HuH-7.5 (cell line): Measurements from ENCODE around the gene ZDHHC11B.
"Not testable (repeated sequence)": the region's sequence is repeated elsewhere in the genome, so short reads cannot be mapped to it uniquely, and the experiment has no call there.

Experiments used
- DNase-seq: peaks from one replicate; pipeline ENCODE4 v3.0.0; 2011; ENCODE audit warnings: low spot score

ZDHHC11B gene

GRCh38 chr5:752532-753115, 31.9 kb downstream of the ZDHHC11B start:
- DNase-seq, result not testable (repeated sequence)

DNA sequence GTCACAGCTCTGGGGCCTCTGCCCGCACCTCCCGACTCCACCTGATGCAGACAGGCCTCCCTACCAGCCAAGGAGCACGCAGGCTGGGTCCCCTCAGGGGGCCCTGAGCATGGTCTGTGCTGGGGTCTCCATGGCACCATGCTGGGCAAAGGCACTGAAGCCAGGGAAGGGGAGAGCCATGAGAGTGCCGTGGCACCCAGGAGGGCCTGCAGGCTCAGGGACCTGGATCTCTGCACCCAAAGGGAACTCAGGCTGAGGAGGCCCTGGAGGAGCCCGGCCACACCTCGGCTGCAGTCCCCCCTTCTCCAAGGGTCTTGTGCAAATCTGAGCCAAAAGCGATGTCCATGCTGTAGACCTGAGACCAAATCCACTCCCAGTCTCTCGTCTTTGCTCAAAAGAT, 32.5 kb downstream of the ZDHHC11B start:
- DNase-seq, result not testable (repeated sequence)

DNA sequence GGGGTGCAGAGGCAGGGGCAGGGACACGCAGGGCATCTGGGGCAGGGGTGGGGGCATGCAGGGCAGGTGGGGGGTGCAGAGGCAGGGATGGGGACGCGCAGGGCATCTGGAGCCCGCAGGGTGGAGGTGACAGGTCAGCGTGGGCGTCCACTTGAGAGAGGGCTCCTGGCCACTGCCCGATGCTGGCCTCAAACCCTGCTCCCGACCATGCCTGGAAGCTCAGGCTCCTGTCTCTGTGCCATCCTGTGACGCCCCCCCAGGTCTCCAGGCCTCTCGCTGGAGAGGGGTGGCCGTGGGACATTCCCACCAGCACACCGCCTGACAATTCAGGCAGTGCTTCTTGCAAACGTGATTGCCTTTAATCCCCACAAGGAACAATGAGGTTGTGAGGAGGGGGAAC, 33.0 kb downstream of the ZDHHC11B start:
- DNase-seq, result no peak

DNA sequence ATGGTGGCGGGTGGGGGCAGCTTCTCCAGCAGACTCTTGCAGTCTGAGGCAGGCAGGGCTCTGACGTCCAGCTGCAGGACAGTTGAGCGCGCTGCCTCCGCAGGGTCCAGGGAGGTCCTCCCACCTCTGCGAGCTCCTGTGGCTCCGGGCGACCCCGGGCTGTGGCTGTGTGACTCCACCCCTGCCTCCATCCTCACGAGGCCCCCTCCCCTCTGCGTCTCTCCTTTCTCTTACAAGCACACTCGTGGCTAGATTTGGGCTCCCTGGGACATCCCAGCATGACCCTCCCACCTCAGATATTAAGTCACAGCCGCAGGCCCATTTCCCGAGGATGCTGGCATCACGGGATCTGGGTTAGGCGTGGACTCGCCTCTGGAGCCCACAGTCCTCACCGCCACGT, 34.3 kb downstream of the ZDHHC11B start:
- not testable (repeated sequence) for DNase-seq

- no peak for DNase-seq
These were observed 35.3 kb downstream of the ZDHHC11B start for GRCh38 chr5:749101-749670.

DNA sequence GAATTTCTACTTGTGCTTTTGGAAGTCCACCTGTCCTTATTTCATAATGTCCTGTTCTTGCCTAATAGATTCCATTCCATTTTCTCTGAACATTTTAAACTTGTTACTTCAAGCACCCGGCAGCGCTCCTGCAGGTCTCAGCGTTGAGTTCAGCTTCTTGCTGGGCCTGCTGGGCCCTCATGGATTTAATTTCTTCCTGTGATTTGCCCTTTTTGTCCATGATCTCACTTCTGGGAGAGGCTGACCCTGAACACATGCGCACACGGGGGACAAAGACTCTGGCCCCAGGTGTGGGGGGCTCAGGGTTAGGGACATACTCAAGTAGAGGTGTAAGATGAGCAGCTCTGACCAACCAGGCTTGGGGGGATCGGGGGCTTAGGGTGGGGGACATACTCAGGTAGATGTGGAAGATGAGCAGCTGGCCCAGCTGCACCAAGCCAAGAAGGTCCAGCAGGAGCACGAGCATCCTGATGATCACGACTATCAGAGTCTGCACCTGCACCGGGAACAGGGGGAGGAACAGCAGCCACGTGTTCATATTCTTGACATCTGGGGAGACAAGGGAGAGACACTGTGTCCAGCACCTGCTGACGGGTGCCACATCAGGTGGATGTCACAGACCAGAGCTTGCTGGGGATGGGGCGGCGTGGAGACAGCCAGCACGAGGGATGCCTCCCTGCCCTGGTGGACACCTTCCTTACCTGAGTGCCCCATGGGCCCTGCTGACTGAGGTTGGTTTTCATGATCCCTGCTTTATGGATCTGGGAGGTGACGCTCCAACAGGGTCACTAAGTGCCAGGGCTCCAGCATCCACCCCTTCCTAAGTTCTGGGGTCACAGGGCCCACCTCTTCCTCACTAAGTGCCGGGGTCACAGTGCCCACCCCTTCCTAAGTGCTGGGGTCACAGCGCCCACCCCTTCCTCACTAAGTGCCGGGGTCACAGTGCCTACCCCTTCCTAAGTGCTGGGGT, 36.2 kb downstream of the ZDHHC11B start:
- not testable (repeated sequence) for DNase-seq

DNA sequence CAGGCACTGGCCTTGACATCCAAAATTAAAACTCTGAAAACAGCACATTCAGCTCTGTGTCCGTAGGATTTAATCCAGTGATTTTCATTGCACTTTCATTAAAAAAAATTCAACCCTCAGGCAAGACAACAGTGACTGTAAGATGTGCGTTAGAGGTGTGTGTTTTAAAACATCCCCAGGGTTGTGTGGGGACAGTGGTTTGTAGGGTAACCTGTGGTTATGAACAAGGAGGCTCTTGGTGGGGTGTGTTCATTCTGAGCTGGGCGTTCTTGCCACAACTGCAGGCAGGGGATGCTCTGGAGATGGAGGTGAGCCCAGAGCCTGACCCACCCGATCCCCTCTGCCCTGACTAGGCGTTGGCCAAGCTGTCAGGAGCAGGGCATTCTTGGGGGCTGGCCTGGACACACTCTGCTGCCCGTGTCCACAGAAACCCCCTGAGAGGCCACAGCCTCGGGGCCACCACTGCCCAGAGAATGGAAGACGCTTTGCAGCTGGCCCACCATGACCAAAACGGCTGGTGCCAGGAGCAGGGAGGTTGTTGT, 37.2 kb downstream of the ZDHHC11B start:
- not testable (repeated sequence) for DNase-seq

GRCh38 chr5:746258-746761, 38.2 kb downstream of the ZDHHC11B start:
- no peak for DNase-seq

DNA sequence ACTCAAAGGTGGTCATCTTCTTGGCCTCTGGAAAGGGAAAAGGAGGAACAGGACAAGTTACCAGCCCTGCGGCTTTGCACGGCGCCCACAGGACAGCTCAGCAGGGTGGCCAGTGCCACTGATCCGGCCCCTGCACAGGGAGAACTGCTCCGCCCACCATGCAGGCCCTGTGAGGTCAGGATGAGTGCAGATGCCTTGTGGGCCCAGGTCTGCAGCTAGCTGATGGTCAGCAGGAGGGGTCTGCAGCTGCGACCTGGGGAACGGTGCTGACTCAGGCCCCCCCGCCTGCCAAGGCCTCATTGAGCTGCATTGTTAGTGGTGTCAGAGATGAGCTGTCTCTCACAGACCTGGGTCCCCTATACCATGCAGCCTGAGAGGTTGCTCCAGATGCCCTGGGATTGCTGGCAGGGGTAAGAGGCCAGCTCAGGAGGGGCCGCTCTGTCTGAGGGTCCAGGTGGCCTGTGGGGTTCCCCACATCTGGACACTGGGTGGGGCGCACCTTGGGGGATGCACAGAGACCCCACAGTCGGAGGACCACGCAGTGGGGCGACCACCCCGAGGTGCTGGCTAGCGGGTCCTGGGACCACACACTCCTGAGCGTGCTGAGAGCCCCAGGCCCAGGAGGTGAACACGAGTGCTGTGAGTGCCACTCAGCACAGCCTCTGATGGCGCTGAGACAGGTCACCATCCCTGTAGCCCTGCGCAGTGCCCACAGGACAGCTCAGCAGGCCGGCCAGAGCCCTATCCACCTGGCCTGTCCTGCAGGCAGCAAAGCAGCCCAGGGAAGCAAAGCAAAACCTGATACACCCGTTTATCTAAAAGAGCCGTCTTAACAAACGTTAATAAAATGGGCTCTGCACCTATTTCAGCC, 39.0 kb downstream of the ZDHHC11B start:
- DNase-seq, result not testable (repeated sequence)

DNA sequence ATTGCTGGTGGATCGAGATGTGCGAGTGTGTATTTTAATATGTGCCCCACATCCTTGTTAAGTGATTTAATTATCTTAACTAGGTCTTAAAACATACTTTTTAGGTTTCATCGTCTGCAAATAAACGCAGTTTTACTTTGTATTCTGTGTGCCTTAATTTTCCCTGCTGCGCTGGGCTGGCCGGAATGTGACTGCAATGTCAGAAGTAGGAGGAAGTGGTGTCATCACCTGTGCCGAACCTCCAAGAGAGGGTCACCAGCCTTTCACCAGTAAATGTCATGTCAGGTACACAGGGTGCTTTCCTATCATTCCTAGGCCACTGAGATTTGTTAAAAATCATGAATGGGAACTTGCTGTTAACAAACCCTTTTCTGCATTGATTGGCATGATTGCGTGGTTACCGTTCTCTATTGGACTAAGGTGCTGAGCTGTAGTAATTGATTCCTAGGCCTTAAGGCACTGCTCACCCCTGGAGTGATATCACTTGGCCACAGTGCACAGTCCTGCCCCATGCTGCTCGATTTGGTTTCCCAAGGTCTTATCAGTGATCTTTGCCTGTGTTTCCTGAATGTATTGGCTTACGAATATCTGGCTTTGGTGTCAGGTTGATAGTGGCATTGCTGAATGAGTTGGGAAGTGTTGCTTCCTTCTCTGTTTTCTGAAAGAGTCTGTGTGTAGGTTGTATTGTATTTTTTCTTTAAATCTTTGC, 40.7 kb downstream of the ZDHHC11B start:
- not testable (repeated sequence) for DNase-seq

DNA sequence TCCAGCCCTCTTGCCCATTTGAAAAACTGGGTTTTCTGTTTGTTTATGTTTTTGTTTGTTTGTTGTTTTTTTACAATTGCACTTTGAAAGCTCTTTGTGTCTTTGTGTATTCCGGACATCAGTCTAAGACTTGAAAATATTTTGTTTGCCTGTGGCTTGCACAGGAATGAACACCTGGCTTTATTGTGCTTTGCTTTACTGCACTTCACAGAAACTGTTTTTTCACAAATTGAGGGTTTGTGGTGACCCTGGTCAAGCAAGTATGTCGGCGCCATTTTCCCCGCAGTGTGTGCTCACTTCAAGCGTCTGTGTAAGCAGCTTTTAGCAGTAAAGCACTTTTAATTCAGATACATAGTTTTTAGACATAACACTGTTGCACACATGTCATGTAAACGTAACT, 42.3 kb downstream of the ZDHHC11B start:
- not testable (repeated sequence) for DNase-seq

DNA sequence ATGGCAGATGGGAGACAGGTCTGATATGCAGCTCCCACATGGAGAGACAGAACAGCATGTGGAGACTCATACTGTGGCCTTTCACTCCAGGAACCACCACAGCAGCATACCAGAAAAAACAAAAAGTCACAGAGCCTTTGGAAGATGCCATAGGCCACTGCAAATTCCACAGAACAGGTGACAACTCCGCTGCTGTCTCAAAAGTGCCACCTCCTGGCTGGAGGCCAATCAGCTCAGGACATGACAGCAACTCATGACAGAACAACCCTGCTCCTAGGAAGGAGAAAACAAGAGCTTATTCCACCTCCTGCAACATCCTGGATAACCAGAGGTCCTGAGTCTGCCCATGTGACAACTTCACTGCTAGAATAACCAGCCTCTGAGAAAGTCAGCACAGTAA, 50.4 kb downstream of the ZDHHC11B start:
- not testable (repeated sequence) for DNase-seq

DNA sequence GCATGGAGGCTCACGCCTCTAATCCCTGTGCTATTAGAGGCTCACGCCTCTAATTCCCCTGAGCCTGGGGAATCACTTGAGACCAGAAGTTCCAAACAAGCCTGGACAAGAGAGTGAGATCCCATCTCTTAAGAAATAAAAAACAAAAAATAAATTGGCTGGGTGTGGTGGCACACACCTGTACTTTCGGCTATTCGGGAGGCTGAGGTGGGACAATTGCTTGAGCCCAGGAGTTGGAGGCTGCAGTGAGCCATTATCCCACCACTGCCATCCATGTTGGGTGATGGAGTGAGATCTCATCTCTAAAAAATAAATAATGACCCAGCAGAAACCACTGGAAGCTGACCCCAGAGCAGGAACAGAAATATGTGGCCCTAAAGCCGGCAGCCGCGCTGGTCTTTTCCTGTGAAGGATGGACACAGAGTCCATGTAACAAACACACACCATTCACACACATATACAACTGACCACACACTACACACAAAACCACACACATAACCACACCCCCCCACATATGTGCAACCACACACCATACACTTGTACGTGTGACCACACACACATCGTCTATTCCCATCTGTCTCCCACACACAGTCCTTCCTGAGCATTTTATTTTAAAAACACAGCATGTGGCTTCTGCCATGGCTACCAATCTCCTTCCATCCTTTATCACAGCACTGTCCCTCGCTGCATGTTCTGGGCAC, 51.6 kb downstream of the ZDHHC11B start:
- not testable (repeated sequence) for DNase-seq

DNA sequence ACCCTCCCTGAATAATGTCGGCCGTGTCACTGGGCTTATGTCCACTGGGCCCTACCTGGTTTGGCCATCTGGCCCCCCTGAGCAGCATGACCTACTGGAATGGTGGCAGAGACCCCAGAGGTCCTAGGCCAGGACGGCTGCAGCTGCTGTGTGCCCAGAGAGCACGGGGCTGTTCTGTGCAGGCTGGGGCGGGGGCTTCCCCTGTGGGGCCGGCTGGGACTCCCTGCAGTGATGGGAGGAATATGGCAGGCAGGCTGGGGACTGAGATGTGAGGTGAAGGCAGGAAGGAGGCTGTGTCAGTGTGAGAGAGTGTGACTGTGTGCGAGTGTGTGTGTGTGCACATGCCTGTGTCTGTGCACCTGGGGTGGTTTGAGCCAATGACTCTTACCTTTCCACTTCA, 55.3 kb downstream of the ZDHHC11B start:
- DNase-seq, result not testable (repeated sequence)

- not testable (repeated sequence) for DNase-seq
These were observed 57.4 kb downstream of the ZDHHC11B start for GRCh38 chr5:727087-727486.

GRCh38 chr5:723865-724264, 60.7 kb downstream of the ZDHHC11B start:
- DNase-seq, result not testable (repeated sequence)

GRCh38 chr5:723309-723708, 61.2 kb downstream of the ZDHHC11B start:
- DNase-seq, result not testable (repeated sequence)

DNA sequence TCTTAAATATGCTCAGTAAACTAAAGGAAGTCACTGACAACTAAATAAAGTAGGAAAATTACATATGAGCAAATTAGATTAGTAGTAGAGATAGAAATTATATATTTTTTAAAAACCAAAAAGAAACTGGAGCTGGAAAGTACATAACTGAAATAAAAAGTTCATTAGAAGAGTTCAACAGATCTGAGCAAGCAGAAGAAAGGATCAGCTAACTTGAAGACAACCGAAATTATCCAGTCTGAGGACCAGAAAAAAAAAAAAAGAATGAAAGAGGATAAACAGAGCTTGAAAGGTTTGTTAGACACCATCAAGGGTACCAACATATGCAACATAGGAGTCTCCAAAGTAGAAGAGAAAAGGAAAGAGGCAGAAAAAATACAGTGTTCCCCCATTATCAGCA, 65.2 kb downstream of the ZDHHC11B start:
- not testable (repeated sequence) for DNase-seq

- no peak for DNase-seq
These were observed 67.4 kb downstream of the ZDHHC11B start for GRCh38 chr5:717143-717542.

DNA sequence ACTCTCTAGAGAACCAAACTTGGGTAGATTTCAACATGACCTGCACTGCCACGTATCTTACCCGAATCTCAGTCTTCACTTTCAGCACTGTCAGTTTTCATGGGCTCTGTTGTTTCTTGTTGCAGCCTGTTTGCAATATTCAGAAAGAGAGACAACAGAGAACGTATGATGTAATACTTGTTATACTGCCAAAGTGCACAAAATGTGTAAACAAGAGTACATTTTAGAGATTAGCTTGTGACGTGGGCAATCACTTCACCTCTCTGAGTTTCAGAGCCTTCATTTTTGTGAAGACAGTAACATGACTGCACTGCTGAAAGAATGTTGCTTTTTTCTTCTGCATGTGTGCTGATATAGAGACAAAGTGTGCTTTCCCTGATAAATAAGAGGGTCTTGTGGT, 67.8 kb downstream of the ZDHHC11B start:
- DNase-seq, result not testable (repeated sequence)
